SK-N-SH (cell line): Measurements from ENCODE around the gene LMAN1L. TPM values are rescaled to one million over a fixed set of nuclear protein-coding genes. Genes with fewer than 3 reads are reported as not detected.

Experiments used
- CTCF ChIA-PET: fragments of 300-600, 350-600 bp; formaldehyde crosslinking; extraction: SDS; loops from one replicate; lab custom pipeline; 2021; lab: Yijun Ruan, JAX
- POLR2A ChIA-PET: fragments of 350-600 bp; sonication (Branson Sonifier 250); formaldehyde crosslinking; extraction: SDS; loops from one replicate; lab custom pipeline; 2020; ENCODE audit warnings: antibody characterized with exemption, inconsistent platforms; lab: Yijun Ruan, JAX
- DNase-seq: peaks from one replicate; pipeline ENCODE4 v3.0.0; 2012
- H2AFZ ChIP-seq: fragments of 200-600 bp; sonication (generic); 2 replicates; pipeline ENCODE4 v1.8.1; 2016; ENCODE audit warnings: antibody characterized with exemption, mild to moderate bottlenecking, low read depth
- H3F3A ChIP-seq: fragments of 200-600 bp; sonication (generic); replicated peaks from 2 replicates; pipeline ENCODE3; 2016; ENCODE audit warnings: antibody characterized with exemption, mild to moderate bottlenecking; ENCODE audit not compliant: insufficient read depth
- H3K27ac ChIP-seq, 2 experiments: fragments of 200-500 bp in 1 of 2; fragments of 200-600 bp in 1 of 2; sonication (Bioruptor generic) in 1 of 2; sonication (generic), shearing (Covaris generic) in 1 of 2; 2 replicates each; pipeline versions ENCODE4 v1.5.1 to v1.6.1; 2014 to 2016; ENCODE audit warnings: low read depth in 2 of 2, inconsistent platforms in 1 of 2, low read length in 1 of 2, mild to moderate bottlenecking in 1 of 2, mixed read lengths in 1 of 2
- H3K27me3 ChIP-seq: fragments of 200-600 bp; sonication (generic), shearing (Covaris generic); 2 replicates; pipeline ENCODE4 v1.6.1; 2016; ENCODE audit warnings: mixed run types; ENCODE audit not compliant: insufficient read depth
- H3K36me3 ChIP-seq, 2 experiments: fragments of 200-500 bp in 1 of 2; fragments of 200-600 bp in 1 of 2; sonication (Bioruptor generic) in 1 of 2; sonication (generic) in 1 of 2; replicated peaks in 1 of 2; 2 replicates each; pipeline versions ENCODE3 to v1.5.1; 2014 to 2016; ENCODE audit warnings: low read length in 1 of 2, mild to moderate bottlenecking in 1 of 2; ENCODE audit not compliant: insufficient read depth in 2 of 2, control insufficient read depth in 1 of 2
- H3K4me1 ChIP-seq, 2 experiments: fragments of 200-500 bp in 1 of 2; fragments of 200-600 bp in 1 of 2; sonication (Bioruptor generic) in 1 of 2; sonication (generic), shearing (Covaris generic) in 1 of 2; 2 replicates each; pipeline versions ENCODE4 v1.5.1 to v1.6.1; 2014 to 2016; ENCODE audit warnings: low read depth in 1 of 2, low read length in 1 of 2, mixed run types in 1 of 2; ENCODE audit not compliant: insufficient read depth in 2 of 2, control insufficient read depth in 1 of 2
- H3K4me2 ChIP-seq: fragments of 200-600 bp; sonication (generic), shearing (Covaris generic); 2 replicates; pipeline ENCODE4 v1.6.1; 2017; ENCODE audit warnings: mixed run types
- H3K4me3 ChIP-seq, 2 experiments: fragments of 200-500 bp in 1 of 2; fragments of 200-600 bp in 1 of 2; sonication (Bioruptor generic) in 1 of 2; sonication (generic), shearing (Covaris generic) in 1 of 2; 2 replicates each; pipeline versions ENCODE4 v1.5.1 to v1.8.1; 2014 to 2016; ENCODE audit warnings: low read depth in 2 of 2, inconsistent platforms in 1 of 2, low read length in 1 of 2, mild to moderate bottlenecking in 1 of 2, mixed read lengths in 1 of 2, moderate library complexity in 1 of 2
- H3K79me2 ChIP-seq: fragments of 200-600 bp; sonication (generic); 2 replicates; pipeline ENCODE4 v1.8.1; 2017; ENCODE audit warnings: mild to moderate bottlenecking; ENCODE audit not compliant: insufficient read depth
- H3K9ac ChIP-seq: fragments of 200-600 bp; sonication (generic); 2 replicates; pipeline ENCODE4 v1.6.1; 2017; ENCODE audit warnings: mixed run types
- H3K9me2 ChIP-seq: fragments of 200-600 bp; sonication (generic); 2 replicates; pipeline ENCODE4 v1.6.1; 2017; ENCODE audit warnings: mixed run types
- H3K9me3 ChIP-seq: fragments of 200-600 bp; sonication (generic); 2 replicates; pipeline ENCODE4 v1.6.1; 2017; ENCODE audit warnings: mixed run types, mild to moderate bottlenecking, moderate library complexity
- H4K20me1 ChIP-seq: fragments of 200-600 bp; sonication (generic); 2 replicates; pipeline ENCODE4 v1.6.1; 2017; ENCODE audit warnings: mild to moderate bottlenecking, mixed run types; ENCODE audit not compliant: insufficient read depth
- FOSL2 ChIP-seq: IDR thresholded peaks from 2 replicates; pipeline ENCODE4 v1.4.0; 2012; ENCODE audit warnings: low read depth, mild to moderate bottlenecking, moderate library complexity, borderline replicate concordance
- FOXJ3 ChIP-seq: sonication (generic); formaldehyde crosslinking; IDR thresholded peaks from 2 replicates; pipeline ENCODE4 v1.5.1; 2020; ENCODE audit warnings: mild to moderate bottlenecking, missing genetic modification reagents
- GATA2 ChIP-seq: sonication (generic); formaldehyde crosslinking; IDR thresholded peaks from 2 replicates; pipeline ENCODE4 v1.5.0; 2020; ENCODE audit warnings: mild to moderate bottlenecking, missing genetic modification reagents
- IRF3 ChIP-seq: fragments of 150-350 bp; IDR thresholded peaks from 2 replicates; pipeline ENCODE4 v1.6.1; 2016; ENCODE audit warnings: mild to moderate bottlenecking, low read depth, low read length
- MXI1 ChIP-seq: IDR thresholded peaks from 2 replicates; pipeline ENCODE4 v1.6.1; 2012; ENCODE audit warnings: mild to moderate bottlenecking, low read depth, low read length, improper control_type of control experiment
- NRF1 ChIP-seq: IDR thresholded peaks from 2 replicates; pipeline ENCODE4 v1.6.1; 2012; ENCODE audit warnings: low read depth, mild to moderate bottlenecking, low read length
- POLR2AphosphoS5 ChIP-seq: IDR thresholded peaks from 2 replicates; pipeline ENCODE4 v1.6.1; 2012; ENCODE audit warnings: low read depth, low read length
- RAD21 ChIP-seq: IDR thresholded peaks from 2 replicates; pipeline ENCODE4 v1.6.1; 2012; ENCODE audit warnings: mild to moderate bottlenecking, low read length
- REST ChIP-seq: IDR thresholded peaks from 2 replicates; pipeline ENCODE4 v1.6.1; 2012; ENCODE audit warnings: mild to moderate bottlenecking, low read depth, low read length, moderate library complexity
- TCF12 ChIP-seq: IDR thresholded peaks from 2 replicates; pipeline ENCODE4 v1.4.0; 2012
- USF2 ChIP-seq: fragments of 150-350 bp; IDR thresholded peaks from 2 replicates; pipeline ENCODE4 v1.6.1; 2017; ENCODE audit warnings: antibody characterized with exemption, low read length, low read depth, borderline replicate concordance
- WGBS: methylation state at CpG from one replicate; pipeline ENCODE4 v1.1.6; 2017; ENCODE audit warnings: low lambda C conversion rate; 5-methylcytosine and 5-hydroxymethylcytosine counted together
- polyA plus RNA-seq, 3 experiments: library from polyadenylated mRNA; depleted of rRNA; stranded (reverse); fragments of >200 nt; gene quantifications; 2 replicates each; pipeline ENCODE4 v1.2.3, GENCODE V29; 2012
- TF ChIP-seq, protein P1 (sequence below): IDR thresholded peaks from 2 replicates; pipeline ENCODE4 v1.4.0; 2012; ENCODE audit warnings: low read depth
- TF ChIP-seq, protein P2 (sequence below): fragments of 200-600 bp; sonication (generic); IDR thresholded peaks from 2 replicates; pipeline ENCODE4 v1.6.1; 2017; ENCODE audit warnings: antibody characterized with exemption, mild to moderate bottlenecking, moderate library complexity

LMAN1L gene
- polyA plus RNA-seq, 1 of the 3 experiments (the other 2 are of a cell fraction): 0.02 TPM

GRCh38 chr15:74856537-74856936 is 43.9 kb downstream of the LMAN1L start:
- Histone ChIP-seq H2AFZ (no peak overlapping the region), H3K9me3 (no peaks in the 10 kb centered on the region), H3K9ac (no peak overlapping the region), H3K9me2 (no peaks in the 10 kb centered on the region), H3K4me1 (peaks cover 0 to 18% of the 10 kb centered on the region in 2 experiments; a peak in 1 of 4 replicates), H3K27ac (no peak overlapping the region)
- 95% methylated on average over 1 of the region's 1 CpG for WGBS
- TF ChIP-seq MXI1: no peak
- TF ChIP-seq FOXJ3 (CRISPR knock-in tag): no peak
- TF ChIP-seq GATA2 (CRISPR knock-in tag): no peak
- TF ChIP-seq FOSL2: no peak
- no peak for TF ChIP-seq RAD21
- TF ChIP-seq IRF3: no peak
- TF ChIP-seq NRF1: no peak
- TF ChIP-seq TCF12: no peak
- no peak for TF ChIP-seq POLR2AphosphoS5
- TF ChIP-seq REST: no peak
- TF ChIP-seq, protein P1, sequence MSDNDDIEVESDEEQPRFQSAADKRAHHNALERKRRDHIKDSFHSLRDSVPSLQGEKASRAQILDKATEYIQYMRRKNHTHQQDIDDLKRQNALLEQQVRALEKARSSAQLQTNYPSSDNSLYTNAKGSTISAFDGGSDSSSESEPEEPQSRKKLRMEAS: no peak
- TF ChIP-seq, protein P2, sequence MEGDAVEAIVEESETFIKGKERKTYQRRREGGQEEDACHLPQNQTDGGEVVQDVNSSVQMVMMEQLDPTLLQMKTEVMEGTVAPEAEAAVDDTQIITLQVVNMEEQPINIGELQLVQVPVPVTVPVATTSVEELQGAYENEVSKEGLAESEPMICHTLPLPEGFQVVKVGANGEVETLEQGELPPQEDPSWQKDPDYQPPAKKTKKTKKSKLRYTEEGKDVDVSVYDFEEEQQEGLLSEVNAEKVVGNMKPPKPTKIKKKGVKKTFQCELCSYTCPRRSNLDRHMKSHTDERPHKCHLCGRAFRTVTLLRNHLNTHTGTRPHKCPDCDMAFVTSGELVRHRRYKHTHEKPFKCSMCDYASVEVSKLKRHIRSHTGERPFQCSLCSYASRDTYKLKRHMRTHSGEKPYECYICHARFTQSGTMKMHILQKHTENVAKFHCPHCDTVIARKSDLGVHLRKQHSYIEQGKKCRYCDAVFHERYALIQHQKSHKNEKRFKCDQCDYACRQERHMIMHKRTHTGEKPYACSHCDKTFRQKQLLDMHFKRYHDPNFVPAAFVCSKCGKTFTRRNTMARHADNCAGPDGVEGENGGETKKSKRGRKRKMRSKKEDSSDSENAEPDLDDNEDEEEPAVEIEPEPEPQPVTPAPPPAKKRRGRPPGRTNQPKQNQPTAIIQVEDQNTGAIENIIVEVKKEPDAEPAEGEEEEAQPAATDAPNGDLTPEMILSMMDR: no peak
- TF ChIP-seq USF2: no peak
- TF ChIP-seq, all 33 proteins: peak for 0
- Histone ChIP-seq H3K4me3 (no peak overlapping the region), H3K27me3 (no peaks in the 10 kb centered on the region), H3F3A (no peaks in the 10 kb centered on the region), H3K79me2 (peaks cover 59% of the 10 kb centered on the region), H3K36me3 (peaks cover 3 to 27% of the 10 kb centered on the region in 2 experiments), H3K4me2 (no peak overlapping the region), H4K20me1 (peaks cover 14% of the 10 kb centered on the region; the same call in 1 of the 2 replicates)
- CTCF ChIA-PET: interaction anchor here (0.6 to 3.1 kb wide), 5 partner anchors 11 to 94 kb away, joined by 3 to 9 read pairs (median 5); partner anchors contain the start of gene ULK3
- DNase-seq: no peak
- POLR2A ChIA-PET: no interaction called here
